HG02642 (cell line): ENCODE results near the gene MESP2.

Experiments
- ATAC-seq: cut with Tn5 transposase; IDR thresholded peaks from one replicate; pipeline ENCODE4 v1.9.1; 2021; ENCODE audit warnings: mild to moderate bottlenecking; ENCODE audit not compliant: unreplicated experiment, poor library complexity

Gene MESP2

GRCh38 chr15:89776274-89777072, at the start of gene MESP2:
TSS of gene MESP2 (plus strand) at chr15:89776332. CDS start at chr15:89776358, 26 bp downstream.
- ATAC-seq: peak; percentile 59

- ATAC-seq: no peak
These were observed 47.9 kb upstream of the MESP2 start for GRCh38 chr15:89728254-89728653.

- ATAC-seq: no peak
These were observed 44.9 kb upstream of the MESP2 start for GRCh38 chr15:89731275-89731674.

GRCh38 chr15:89732451-89733172, 43.5 kb upstream of the MESP2 start:
- no peak for ATAC-seq

- no peak for ATAC-seq
These were observed 40.4 kb upstream of the MESP2 start for GRCh38 chr15:89735773-89736172.

- no peak for ATAC-seq
These were observed 36.0 kb upstream of the MESP2 start for GRCh38 chr15:89740137-89740536.

- no peak for ATAC-seq
These were observed 33.1 kb upstream of the MESP2 start for GRCh38 chr15:89743011-89743410.

GRCh38 chr15:89743594-89743993, 32.5 kb upstream of the MESP2 start:
- ATAC-seq: no peak

GRCh38 chr15:89745131-89745530, 31.0 kb upstream of the MESP2 start:
- ATAC-seq: no peak

GRCh38 chr15:89745768-89746167, 30.4 kb upstream of the MESP2 start:
- no peak for ATAC-seq

- no peak for ATAC-seq
These were observed 29.7 kb upstream of the MESP2 start for GRCh38 chr15:89746386-89746780.

GRCh38 chr15:89747708-89748682, 28.1 kb upstream of the MESP2 start:
- no peak for ATAC-seq

- ATAC-seq: no peak
These were observed 27.1 kb upstream of the MESP2 start for GRCh38 chr15:89749054-89749453.

GRCh38 chr15:89749526-89749925, 26.6 kb upstream of the MESP2 start:
- no peak for ATAC-seq

- peak; percentile 9 for ATAC-seq
These were observed 26.1 kb upstream of the MESP2 start for GRCh38 chr15:89749951-89750559.

GRCh38 chr15:89750560-89751542, 25.3 kb upstream of the MESP2 start, which contains the start of gene MESP1:
TSS of gene MESP1 (minus strand) at chr15:89751249. CDS start at chr15:89751231, 18 bp downstream.
- ATAC-seq: peak; percentile 93

- ATAC-seq: no peak
These were observed 24.4 kb upstream of the MESP2 start for GRCh38 chr15:89751748-89752147.

- no peak for ATAC-seq
These were observed 22.3 kb upstream of the MESP2 start for GRCh38 chr15:89753855-89754254.
